NB4 (cell line): ENCODE results near the gene SLAMF7.

Experiments used
- DNase-seq: peaks from one replicate; pipeline ENCODE4 v3.0.0; 2010; ENCODE audit warnings: low read depth
- H3K4me3 ChIP-seq: one replicate; pipeline ENCODE4 v1.5.1; 2011; ENCODE audit warnings: mild to moderate bottlenecking, low read depth, low read length, moderate library complexity
- MAX ChIP-seq: IDR thresholded peaks from 2 replicates; pipeline ENCODE4 v1.6.1; 2011; ENCODE audit warnings: low read depth, low read length
- MYC ChIP-seq: IDR thresholded peaks from 2 replicates; pipeline ENCODE4 v1.6.1; 2011; ENCODE audit warnings: low read depth, low read length
- POLR2A ChIP-seq: IDR thresholded peaks from 2 replicates; pipeline ENCODE4 v1.6.1; 2011; ENCODE audit warnings: mild to moderate bottlenecking; ENCODE audit not compliant: insufficient read length; ENCODE audit errors: extremely low read depth
- TF ChIP-seq, protein P1 (sequence below): IDR thresholded peaks from one replicate; pipeline ENCODE4 v1.5.1; 2012; ENCODE audit warnings: low read depth, low read length

SLAMF7 gene

DNA sequence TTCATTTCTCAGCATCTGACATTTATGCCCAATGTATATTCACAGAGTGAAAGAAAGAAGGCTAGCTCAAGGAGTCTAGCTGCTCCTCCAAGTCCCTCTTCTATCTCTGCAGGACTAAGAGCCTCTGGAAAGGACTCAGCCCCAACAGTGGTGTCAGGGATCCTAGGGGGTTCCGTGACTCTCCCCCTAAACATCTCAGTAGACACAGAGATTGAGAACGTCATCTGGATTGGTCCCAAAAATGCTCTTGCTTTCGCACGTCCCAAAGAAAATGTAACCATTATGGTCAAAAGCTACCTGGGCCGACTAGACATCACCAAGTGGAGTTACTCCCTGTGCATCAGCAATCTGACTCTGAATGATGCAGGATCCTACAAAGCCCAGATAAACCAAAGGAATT lies 60.6 kb downstream of the SLAMF7 start:
- TF ChIP-seq, protein P1, sequence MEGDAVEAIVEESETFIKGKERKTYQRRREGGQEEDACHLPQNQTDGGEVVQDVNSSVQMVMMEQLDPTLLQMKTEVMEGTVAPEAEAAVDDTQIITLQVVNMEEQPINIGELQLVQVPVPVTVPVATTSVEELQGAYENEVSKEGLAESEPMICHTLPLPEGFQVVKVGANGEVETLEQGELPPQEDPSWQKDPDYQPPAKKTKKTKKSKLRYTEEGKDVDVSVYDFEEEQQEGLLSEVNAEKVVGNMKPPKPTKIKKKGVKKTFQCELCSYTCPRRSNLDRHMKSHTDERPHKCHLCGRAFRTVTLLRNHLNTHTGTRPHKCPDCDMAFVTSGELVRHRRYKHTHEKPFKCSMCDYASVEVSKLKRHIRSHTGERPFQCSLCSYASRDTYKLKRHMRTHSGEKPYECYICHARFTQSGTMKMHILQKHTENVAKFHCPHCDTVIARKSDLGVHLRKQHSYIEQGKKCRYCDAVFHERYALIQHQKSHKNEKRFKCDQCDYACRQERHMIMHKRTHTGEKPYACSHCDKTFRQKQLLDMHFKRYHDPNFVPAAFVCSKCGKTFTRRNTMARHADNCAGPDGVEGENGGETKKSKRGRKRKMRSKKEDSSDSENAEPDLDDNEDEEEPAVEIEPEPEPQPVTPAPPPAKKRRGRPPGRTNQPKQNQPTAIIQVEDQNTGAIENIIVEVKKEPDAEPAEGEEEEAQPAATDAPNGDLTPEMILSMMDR, result no peak
- TF ChIP-seq POLR2A (no peak), MAX (no peak), MYC (no peak)
- no peak overlapping the region for H3K4me3 ChIP-seq
- DNase-seq, result no peak

- no peak for DNase-seq
- TF ChIP-seq, protein P1, result no peak
- TF ChIP-seq MYC (no peak), POLR2A (no peak)
- no peak overlapping the region for H3K4me3 ChIP-seq
Observed at GRCh38 chr1:160800142-160800541, 61.1 kb downstream of the SLAMF7 start.

DNA sequence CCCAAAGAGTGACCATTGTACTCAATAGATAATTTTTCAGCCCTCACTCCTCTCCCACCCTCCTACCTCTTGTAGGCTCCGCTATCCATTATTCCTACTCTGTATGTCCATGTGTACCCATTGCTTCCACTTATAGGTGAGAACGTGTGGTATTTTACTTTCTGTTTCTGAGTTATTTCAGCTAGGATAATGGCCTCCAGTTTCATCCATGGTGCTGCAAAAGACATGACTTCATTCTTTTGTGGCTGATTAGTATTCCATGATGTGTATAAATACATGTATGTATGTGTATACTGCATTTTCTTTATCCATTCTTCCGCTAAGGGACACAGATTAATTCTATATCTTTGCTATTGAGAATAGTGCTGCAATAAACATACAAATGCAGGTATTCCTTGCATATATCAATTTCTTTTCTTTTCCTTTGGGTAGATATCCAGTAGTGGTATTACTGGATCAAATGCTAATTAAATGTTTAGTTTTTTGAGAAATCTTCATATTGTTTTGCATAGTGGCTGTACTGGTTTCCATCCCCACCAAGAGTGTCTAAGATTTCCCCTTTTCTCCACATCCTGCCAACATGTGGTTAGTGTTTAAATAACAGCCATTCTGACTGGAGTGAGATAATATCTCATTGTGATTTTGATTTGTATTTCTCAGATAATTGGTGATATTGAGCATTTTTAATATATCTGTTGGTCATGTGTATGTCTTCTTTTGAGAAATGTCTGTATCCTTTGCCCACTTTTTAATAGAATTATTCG lies 61.8 kb downstream of the SLAMF7 start:
- DNase-seq, result peak; percentile 25
- TF ChIP-seq POLR2A, result no peak
- TF ChIP-seq MYC, result no peak
- TF ChIP-seq, protein P1, result no peak
- no peak for TF ChIP-seq MAX
- no peak overlapping the region for H3K4me3 ChIP-seq

GRCh38 chr1:160801836-160802580 lies 63.0 kb downstream of the SLAMF7 start:
- TF ChIP-seq, protein P1, result no peak
- TF ChIP-seq MAX (no peak), POLR2A (no peak), MYC (no peak)
- H3K4me3 ChIP-seq, result no peak overlapping the region
- DNase-seq, result no peak
